ENCODE results near the gene ERP27.

The ERP27 gene

DNA sequence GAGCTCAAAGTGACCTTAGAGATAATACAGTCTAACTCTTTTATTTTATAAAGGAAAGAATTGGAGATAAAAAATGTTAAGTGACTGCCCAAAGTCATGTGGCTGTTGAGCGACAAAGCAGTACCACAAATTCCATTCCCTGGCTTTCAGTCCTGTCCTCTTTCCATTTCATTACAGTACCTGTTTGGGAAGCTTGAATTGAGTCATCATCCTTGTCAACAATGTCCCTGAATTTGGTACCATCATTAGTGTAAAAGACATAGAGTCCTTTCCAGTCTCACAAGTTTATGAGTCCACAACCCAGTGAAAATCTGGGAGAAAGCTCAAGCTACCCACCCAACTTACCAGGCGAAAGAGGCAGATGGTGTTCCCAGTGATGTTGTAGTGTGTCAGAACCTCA, 3.8 kb downstream of the ERP27 start:
- no peak for DNase-seq

DNA sequence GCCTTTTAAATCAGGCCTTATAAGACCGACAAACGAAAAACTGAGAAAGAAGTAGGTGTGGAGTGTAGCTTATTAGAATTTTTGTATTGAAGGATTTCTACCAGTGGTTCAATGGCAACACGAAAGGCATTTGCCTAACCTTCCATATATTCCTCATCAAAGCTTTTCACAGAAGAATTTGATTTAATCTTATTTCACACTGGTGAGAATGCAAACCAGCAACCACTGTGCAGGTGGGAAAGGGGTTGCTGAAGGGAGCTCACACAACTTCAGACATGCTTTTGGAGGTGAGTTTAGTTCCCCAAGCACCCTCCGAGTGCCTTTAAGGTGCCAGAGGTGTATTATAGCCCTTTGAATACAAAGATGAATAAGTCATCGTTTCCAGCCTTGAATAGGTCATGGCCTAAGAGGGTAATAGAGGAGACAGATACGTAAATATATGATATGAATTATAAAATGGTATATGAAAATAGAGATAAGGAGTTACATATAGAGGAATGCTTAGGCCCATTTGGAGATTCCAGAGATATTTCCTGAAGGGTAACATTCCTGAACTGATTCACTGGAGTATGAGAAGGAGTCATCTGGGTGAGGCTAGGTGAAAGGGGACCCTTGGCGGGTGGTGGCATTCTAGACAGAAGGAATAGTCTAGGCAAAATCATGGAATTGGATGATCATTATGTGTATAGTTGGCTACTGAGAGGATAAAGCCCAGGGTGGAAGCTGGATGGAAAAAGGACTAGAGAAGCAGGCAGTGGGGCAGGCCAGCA, 6.4 kb downstream of the ERP27 start:
- DNase-seq, result no peak

DNA sequence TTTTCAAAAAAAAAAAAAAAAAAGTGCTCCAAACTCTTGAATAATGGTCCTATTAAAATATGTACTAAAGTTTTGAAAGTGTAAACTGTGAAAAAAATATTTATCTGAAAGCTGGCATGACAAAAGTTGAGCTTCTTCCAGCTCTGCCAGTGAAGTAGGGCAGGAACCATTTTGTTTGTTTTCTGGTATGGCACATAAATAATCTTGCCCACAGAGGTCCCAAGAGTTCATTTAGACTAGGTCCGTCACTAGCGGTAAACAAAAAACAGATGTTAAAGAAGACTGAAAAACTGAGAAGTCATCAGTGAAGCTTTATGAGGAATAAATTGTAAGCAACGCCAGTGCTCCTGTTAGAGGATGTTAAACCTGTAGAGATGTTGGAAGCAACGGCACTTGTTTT, 7.0 kb downstream of the ERP27 start:
- no peak for DNase-seq

DNA sequence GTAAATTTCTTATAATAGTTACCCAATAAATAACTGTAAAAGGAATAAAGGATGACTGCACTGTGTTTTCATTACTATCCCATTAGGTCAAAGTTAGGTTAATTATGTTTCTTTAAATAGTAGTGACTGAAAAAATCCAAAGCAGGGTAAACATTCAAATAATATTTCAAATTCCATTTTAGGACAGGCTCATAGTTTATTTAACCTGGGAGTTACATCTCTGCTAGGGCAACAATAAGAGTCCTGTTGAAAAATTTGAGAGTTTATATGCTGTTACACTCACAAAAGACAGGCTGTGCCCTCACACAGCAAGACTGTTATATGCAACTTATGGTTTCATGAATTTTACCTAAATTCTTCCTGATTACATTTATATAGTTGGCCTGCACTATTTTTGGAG, 8.0 kb downstream of the ERP27 start:
- no peak for DNase-seq

DNA sequence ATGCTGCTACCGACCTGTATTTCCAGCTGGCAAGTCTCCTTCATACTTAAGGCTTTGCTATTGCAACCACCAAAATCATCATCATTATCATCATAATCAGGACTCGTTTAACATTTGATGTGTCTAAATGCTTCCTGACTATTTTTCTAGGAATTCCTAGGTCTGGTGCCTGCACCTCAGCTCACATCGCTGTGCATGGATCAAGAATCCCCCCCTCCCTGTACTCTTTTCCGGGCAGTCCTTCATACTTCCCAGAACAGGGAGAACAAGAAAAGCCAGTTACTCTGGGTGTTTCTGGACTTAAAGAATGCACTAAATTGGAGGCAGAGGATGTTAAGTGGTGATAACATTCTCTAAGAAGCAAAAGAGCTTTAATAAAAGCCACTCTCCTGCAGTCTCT, 9.4 kb downstream of the ERP27 start:
- DNase-seq, result no peak

DNA sequence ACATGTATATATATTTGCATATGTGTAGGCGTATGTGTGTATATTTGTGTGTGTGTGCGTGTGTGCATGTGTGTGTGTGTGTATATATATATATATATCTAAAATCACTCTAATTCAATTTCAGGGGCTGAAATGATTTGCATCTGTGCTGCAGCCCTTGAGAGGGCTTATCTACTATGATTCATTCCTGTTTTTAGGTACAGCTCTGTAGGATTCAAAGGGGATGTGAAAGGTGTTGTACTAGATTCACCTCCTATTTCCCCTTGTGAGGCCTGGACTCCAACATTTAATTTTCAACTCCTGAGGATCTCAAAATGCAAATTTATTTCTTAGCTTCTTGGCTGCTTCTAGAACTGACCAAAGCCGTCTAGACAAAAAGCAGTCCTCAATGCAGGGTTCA, 11.1 kb downstream of the ERP27 start:
- DNase-seq, result no peak

DNA sequence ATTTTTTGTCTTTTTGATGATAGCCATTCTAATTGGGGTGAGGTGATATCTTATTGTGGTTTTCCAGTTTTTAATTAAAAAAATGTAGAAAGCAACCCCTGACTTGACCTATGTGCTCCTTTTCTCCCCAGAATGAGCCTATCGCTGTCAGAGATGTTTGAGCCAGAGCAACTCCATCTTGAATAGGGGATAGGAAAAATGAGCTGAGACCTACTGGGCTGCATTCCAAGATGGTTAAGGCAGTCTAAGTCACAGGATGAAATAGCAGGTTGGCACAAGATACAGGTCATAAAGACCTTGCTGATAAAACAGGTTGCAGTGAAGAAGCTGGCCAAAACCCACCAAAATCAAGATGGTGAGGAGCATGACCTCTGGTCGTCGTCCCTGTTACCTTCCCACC, 13.8 kb downstream of the ERP27 start:
- no peak for DNase-seq

DNA sequence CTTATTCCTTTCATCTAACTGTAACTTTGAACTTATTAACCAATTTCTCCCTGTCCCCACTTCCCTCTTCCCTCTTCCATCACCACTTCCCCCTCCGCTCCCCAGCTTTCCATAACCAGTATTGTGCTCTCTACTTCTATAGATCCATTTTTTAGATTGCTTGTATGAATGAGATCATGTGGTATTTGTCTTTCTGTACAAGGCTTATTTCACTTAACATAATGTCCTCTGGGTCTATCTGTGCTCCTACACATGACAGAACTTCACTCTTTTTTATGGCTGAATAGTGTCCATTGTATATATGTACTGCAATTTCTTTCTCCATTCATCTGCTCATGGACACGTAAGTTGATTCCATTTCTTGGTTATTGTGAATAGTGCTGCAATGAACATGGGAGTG, 14.4 kb downstream of the ERP27 start:
- DNase-seq, result no peak

DNA sequence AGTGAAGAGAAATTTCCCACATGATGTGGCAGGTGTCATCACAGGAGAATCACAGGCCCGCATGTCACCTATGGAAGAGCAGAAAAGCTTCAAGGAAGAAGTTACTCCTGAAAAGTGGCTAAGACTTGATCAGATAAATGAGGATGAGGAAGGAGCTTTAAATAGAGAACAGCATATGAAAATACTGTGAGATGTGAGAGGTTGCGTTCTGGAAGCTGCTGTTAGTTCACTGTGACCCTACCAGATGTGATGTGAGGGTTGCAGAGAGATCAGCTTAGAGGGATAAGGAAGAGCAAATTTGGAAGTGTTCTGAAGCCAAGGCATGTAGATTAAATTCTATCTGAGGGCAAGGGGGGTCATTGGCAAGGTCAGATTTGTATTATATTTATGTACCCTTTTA, 17.1 kb downstream of the ERP27 start:
- DNase-seq, result no peak

DNA sequence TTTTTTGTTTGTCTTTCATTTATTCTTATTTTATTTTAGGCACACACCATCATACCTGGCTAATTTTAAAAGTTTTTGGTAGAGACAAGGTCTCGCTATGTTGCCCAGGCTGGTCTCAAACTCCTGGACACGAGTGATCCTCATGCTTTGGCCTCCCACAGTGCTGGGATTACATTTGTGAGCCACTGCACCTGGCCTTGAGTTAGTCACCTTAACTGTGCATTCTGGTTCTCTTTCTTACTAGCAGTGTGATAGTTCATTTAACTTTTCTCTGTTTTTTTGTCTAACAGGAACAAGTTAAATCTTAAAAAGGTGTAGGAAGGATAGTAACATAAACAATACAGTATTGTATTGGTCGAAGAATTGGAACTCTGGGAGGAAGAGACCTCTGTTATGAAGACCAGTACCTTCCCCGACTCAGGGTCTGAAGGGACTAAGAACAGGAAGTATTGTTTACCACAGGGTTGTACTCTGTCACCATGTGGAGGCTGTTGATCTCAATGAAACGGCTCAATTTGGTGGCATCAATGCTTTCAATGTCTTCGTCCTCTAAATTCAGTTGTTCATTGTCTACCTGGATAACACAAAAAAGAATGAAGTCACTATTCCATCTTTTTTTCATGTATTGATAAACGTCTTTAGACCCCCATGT, 17.7 kb downstream of the ERP27 start:
- DNase-seq, result no peak

DNA sequence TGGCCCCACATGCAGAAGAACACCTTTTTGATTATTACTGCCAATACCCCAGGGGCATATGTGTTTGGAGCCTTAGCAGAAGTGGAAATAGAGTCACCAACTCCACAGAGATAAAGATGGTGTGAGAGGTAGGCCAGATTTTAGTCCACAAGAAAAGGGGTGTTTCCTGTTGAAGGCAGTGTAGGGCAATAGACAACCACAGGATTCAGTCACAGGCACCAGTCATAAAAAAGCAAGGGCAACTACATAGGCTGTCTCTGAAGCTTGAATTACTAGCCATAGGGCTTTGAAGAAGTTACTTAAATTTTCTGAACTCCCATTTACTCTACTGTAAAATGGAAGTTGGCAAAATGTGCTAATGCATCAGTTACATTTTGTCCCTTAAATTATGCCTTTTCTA, 18.9 kb downstream of the ERP27 start:
- no peak for DNase-seq

DNA sequence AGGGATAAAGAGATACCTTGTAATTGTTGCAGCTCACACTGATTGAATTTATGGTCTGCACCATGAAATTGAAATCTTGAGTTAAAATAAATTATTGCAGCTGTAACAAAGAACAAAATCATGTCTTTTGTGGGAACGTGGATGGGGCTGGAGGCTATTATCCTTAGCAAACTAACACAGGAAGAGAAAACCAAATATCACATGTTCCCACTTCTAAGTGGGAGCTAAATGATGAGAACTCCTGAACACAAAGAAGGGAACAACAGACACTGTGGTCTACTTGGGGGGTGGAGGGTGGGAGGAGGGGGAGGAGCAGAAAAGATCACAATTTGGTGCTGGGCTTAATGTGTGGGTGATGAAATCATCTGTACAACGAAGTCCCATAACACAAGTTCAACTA, 22.6 kb downstream of the ERP27 start:
- no peak for DNase-seq

DNA sequence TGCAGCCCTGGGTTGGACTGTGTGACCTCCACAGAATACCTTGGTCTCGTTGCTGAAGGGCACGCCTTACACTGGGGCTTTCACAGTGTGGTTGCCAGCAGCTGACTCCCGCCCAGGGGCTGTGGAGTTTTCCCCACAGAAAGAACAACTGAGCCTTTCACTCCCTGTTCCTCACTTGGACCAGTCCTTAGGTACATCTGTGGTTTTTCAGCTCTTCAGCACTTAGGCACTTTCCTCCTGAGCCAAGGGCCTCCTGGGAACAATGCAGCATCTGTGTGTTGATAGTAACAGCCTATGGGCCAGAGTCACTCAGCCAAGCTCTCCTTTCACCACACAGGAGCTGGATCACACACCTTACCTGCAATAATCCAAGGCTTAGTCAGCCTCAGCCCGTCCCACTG, 25.0 kb downstream of the ERP27 start:
- DNase-seq, result no peak

DNA sequence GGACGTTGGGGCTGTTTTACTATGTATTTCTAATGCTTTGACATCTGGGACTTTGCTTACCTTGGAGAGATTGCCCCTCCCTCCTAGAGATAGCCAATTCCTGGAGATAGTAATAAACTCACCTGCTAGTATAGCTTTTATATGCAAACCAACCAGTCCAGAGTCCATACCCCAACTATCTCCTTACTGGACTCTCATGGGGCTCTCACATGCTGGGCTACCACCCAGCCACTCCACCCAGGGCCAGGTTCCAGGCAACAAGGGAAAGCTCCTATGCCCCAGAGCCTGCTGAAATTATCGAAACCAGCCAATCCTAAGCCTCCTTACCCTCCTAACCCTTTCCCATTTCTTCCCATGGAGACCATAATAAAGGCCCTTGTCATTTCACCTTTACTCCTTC, 27.2 kb downstream of the ERP27 start:
- DNase-seq, result no peak

DNA sequence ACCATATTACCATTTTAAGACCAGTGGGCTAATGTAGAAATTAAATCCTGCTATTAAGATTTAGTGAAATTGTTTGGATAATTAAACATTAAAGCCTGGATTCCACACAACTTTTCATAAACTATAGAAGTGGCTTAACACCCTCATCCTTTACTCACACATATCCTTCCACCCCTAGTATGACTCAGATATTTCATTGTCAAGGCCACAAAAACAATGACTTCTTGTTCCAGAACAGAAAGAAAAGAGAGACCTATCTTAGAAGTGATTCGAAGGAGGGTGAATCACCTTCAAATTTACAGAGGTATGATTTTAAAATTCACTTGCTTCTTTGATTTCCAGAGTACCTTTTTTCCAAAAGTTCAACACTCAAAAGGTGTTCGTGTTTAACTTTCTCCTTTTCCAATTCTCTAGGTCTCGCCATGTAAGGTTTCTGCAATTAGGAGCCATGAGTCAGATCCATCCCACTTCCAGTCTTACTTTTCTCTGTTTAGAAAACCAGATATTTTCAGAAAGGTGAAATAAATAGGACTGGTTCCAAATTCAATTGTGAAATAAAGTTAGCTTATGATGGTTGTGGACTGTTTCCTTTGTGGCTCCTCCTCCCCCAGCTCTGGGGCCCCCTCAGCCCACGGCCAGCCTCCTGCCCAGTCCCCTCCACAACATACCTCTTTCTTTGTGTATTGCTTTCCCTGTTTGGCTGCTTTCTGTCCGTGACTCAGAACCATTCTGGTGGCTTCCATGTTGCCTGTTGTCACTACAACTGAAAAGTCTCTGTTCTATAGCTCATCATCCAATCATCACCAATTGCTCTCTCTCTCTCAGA, 28.0 kb downstream of the ERP27 start:
- peak; percentile 31 for DNase-seq

DNA sequence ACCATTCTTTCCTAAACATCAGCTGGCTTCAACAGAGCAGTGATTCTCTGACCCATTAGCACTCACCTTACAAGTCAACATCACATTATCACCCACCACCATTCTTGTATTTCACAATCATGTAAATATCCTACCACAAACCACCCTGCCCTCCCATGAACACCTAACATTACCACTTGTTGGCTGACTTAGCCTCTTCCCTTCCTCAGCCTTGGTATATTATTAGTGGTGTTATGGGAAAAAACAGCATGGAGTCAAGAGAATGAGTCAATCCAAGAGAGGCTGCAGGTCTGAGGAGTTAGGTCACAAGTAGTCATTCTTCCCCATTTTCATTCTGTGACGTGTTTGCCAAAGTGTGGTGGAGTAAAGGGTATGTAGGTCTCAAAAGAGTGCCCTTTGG, 30.4 kb downstream of the ERP27 start:
- no peak for DNase-seq

DNA sequence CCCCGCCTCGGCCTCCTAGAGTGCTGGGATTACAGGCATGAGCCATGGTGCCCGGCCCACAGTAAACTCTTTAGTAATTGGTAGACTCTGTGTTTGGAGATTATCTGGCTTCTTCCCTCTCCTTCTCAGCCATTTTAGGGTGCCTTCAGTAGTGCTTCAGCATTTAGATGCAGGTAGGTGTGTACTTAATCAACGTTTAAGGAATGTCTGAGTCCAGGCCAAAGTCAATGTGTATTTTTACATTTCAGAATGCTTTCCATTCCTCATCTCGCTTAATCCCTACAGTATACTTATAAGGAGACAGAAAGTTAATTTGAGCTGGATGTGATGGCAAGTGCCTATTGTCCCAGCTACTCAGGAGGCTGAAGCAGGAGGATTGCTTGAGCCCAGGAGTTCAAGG, 32.2 kb downstream of the ERP27 start:
- no peak for DNase-seq

DNA sequence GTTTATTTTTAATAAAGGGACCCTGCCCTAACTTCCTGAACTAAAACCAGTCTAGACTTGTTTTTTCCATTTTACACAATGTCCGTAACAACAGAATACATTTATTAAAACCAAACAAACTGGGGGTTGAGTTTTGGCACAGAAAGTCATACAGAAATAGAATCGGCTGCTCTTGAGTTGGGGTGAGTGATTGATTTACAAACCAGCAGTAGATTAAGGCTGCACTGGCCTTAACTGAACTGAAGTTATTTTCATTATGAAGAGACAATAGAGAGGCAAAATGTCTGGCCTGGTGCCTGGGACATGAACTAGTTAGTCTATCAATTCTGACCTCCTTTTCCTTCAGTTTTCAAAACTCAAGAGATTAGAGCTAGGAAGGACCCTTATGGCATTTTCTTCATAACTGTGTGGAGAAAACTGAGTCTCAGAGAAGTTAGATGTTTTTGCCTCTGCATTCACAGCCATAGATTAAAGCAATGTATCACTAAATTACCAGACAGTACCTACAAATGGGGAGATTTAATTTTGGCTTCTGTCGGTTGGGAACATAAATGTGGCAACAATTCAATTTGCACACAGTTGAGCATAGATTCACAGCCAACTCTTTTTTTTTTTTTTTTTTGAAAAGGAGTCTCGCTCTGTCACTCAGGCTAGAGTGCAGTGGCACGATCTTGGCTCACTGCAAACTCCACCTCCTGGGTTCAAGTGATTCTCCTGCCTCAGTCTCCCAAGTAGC, 32.9 kb downstream of the ERP27 start:
- no peak for DNase-seq

DNA sequence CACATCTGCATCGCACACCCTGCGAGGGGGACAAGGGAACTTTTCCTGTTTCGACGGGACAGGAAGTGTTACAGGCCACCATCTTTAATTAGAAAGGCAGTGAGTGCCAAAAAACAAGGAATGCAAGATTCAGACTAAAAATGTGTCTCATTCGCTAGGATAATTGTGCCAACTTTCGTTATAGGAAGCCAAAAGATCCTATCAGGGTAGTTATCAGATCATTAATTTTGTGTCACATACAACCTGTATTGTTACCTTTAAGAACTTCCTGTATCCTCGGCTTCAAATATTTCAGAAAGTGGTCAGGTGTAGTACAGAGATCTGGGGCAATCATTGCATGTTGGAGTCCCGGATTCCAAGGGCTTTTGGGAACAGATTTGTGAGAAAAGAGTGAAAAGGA, 33.5 kb downstream of the ERP27 start:
- no peak for DNase-seq

DNA sequence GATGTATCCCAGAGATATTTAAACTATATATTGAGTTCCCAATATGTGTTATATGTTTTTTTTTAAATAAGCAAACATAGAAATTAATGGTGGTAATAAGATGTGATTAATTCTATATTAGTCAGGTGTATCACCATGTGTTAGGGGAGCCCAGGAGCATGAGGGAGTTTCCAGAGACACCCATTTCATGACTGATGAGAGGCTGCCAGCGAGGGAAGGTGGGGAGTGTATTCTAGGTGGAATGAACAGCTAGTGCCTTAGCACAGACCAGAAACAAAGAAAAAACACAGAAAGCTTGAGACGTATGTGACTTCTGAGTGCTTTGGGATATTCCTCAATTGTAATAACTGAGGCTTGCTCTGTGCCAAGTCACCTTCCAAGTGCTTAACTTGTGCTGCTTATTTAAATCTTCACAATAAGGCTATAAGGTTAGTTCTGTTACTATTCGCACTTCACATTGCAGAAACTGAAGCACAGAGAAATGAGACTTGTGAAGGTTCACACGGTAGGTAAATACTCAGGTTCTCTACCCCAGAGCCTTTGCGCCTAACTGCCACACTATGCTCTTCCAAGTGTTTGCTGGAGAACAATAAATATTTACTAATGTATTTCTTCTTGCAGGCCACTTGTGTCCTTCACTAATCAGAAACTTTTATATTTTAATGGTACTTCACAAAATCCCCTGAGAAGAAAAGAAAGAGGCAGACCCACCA, 34.8 kb downstream of the ERP27 start:
- no peak for DNase-seq

DNA sequence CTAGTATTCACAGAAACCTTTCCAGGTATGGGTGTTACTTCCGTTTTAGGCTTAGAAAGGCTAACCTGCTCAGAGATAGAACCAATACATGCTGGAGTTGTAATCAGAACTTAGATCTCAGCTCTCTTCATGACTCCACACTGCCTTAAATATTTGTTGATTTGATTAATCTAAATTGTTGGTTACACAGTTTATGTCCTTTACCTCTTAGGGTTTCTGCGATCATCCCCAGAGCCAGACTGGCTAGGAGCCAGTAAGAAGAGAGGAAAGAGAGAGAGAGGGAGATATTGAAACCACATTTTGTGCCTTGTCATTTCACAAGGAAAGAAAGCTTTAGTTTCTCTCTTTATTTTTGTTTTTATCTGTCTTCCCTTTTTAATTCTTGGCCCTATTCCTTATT, 35.9 kb downstream of the ERP27 start:
- no peak for DNase-seq

DNA sequence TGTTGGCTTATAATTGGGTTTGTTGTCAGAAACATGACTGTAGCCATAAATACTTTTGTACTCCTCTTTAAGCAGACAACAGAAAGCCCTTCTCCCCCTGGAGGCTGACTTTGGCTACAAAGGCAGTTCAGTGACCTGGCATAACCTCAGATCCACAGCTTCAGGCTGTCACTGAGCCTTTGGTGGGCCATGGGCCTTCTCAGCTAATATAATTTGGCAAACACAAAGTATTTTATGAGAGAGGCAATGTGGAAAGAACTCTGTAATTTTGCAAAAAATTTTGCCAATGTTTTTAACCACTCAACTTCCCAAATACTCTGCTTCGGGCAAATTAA, 37.1 kb downstream of the ERP27 start:
- DNase-seq, result no peak
